NCI-H748 (cell line): ENCODE data around the gene BRAT1.
"Not testable (repeated sequence)": the region's sequence is repeated elsewhere in the genome, so short reads cannot be mapped to it uniquely, and the experiment has no call there.

Experiments used
- DNase-seq: peaks from one replicate; lab custom pipeline; 2025; ENCODE audit not compliant: unreplicated experiment; lab: John Stamatoyannopoulos, UW

Gene BRAT1

DNA sequence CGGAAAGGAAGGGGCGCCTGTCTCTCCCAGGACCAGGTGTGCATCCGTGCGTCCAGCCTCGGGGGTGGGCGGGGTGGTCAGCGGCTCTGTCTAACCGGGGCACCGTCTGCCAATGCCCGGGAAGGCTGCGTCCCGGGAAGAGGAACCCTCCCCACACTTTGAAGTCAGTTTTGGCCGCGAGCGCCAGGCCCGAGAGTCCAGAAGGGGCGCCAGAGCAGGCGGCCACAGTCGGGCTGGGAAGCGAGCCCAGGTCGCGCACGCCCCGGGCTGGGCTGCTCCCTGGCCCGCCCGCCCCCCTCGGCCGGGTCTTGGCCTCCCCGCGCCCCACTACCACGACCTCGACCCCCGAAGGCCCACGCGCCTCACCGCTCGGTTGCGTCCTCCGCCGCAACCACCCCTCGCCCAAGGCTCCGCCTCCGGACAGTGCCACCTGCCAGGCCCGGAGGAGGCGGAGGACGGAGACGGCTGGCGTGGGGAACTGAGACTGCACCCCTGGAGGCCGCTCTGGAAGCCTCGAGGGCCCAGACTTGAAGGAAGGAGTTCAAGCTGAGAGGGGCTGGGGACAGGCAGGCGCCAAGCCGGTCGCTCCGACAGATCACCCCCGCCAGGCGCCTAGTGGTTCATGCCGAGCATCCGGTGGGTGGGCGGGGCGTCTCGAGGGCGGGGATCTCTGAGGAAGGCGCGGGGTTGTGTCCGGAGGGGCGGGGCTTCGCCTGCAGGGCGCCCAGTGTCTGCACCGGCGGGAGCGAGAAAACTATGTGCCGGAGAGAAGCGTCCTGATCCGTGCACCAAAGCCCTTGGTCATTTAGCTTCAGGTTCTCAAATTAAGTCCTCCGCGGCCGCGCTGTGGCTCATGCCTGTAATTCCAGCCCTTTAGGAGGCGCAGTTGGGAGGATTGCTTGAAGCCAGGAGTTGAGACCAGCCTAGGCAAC is at the start of gene BRAT1:
BRAT1 (minus strand) TSS at position 404 of the 932 bp plus-strand sequence. CDS start 1,093 bp downstream, outside the sequence.
- DNase-seq: peak; percentile 97

- no peak for DNase-seq
Observed at GRCh38 chr7:2604608-2605174, 49.4 kb upstream of the BRAT1 start.

GRCh38 chr7:2603044-2603965 is 48.0 kb upstream of the BRAT1 start:
- no peak for DNase-seq

DNA sequence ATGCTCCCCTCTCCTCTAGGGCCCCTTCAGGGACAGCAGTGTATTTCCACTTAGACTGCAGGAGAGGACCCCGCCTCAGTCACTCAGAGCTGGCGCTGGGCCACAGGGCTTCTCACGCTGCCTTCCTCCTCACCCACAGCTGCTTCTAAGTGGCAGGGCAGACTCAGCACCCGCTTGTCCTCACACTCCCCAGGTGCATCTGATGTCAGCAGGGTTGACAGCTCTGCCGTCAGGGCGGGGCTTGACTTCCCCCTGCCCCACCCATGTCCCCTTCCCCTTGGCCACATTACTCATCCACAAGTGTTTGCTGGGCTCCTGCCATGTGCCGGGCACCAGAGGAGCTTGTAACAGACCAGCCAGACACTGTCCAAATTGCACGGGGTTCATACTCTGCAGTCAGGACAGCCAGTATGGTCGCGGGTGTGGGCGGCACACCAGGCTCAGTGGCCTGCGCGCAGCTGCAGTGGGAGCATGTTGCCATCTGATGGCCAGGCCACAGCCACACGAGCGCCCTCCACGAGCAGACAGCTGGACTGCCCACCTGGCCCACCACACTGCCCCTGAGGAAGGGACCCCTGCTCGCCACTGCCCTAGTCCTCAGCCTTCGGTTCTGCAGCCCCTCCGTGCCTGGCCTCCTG is 47.2 kb upstream of the BRAT1 start:
- no peak for DNase-seq

GRCh38 chr7:2601907-2602306 is 46.6 kb upstream of the BRAT1 start:
- DNase-seq: no peak

DNA sequence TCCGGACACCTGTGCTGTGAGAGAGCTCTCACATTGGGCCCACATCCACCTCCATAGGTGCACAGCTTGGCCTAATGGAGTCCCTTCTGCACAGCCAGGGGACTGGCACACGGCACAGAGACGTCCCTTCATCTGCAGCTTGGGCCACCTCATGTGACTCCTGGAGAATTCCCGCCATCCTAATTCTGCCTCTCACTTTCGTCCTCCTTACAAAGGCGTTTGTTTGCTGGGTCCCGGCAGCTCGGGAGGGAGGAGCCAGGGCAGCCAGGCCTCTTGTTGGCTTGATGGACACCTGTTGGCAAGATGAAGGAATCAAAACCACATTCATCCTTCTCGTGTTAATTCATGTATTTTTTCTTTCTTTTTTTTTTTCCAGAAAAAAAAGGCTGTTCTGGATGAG is 45.7 kb upstream of the BRAT1 start:
- DNase-seq: no peak

DNA sequence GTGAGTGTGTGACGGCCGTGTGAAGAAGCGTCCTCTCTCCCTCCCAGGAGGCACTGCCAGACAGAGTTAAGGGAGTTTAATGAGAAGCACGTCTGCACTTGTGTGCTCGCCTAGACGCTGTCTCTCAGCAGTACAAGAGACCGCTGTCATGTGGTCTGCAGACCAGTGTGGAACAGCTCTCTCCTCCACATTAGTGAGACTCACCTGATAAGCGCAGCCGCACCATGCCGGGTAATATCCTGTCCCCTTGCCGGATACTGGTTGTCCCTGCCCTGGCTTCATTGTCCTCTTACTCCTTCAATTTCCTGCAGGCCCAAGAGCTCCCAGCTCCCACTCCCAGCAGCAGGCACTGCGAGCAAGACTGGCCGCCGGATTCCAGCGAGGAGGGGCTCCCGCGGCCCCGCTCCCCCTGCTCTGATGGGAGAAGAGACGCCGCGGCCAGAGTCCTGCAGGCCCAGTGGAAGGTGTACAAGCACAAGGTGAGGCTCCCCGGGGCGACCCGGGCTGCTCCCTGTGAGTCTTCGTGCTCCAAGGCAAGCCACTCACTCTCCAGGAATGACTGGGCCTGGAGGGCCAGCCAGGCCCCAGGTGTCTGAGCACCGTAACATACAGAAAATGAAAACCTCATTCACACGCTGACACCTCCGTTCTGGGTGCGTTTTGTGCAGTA is 43.0 kb upstream of the BRAT1 start:
- no peak for DNase-seq

DNA sequence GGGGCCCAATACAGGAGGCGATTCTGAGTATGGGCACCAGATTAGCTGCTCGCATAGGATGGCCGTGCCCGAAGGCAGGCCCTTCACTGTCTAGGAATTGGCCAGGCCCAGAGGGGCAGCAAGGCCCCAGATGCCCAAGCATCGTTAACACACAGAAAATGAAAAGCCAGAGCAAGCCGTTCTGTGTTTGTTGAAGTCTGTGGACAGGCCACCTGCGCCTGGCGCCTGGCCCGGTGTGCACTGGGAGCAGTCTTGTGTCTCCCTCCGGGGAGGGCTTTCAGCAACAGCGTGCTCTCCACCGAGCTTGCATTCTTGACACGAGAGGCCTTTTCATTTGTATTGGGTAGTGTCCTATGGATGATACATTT is 41.9 kb upstream of the BRAT1 start:
- no peak for DNase-seq

DNA sequence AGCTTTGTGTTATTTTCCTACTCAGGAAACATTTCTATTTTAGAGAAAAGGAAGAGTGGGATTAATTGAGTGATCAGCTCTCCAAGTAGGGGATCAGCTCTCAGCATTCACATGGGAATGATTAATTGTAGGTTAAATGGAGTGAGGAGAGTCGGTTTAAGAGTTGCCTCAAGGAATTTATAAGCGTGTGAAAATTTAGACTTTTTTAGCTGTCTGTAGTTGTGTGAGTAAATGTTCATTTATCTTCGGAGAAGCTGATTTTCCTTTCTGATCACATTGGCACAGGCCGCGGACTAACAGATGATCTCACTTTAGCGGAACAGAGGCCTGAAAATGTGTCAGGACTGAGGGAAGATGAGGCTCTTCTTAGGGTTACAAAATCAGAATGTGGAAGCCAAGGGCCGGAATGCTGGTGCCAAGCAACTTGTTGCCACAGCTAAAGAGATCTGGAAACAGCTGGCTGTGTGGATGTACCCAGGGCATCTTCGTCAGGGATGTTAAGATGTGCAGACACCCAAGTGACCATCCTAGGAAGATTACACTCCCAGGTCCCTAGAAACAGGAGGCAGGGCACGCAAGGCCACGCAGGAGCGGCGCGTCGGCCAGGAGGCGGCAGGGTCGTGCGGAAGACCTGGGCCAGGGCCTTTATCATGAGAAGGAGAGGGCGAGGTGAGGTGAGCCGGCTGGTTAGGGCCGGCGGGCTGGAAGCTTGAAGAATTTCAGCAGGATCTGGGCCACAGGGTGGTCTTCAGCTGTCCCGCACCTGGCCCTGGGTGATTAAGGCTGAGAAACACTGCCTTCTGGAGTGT is 41.3 kb upstream of the BRAT1 start:
- no peak for DNase-seq

DNA sequence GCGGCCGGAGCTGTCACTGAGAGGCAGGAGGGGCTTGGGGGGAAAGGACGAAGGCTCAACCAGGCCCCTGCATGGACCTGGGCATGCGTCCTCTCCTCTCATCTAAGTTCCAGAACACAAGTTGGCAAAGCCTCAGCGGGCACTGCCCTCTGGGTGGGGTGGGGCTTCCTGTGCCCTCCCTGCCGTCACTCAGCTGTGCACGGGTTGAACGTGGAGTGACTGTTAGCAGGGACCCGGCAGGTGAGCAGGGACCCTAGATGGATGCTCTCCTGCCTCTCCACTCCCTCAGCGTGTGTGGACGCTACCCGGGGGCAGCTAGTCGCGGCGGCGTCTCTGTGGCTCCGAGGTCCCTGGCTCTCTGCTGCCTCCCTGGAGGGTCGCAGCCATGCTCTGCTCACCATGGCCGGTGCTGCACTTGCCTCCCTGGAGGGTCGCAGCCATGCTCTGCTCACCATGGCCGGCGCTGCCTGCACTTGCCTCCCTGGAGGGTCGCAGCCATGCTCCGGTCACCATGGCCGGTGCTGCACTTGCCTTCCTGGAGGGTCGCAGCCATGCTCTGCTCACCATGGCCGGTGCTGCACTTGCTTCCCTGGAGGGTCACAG is 40.0 kb upstream of the BRAT1 start:
- DNase-seq: no peak

- no peak for DNase-seq
Observed at GRCh38 chr7:2594599-2594998, 39.3 kb upstream of the BRAT1 start.

GRCh38 chr7:2593036-2593727 is 37.9 kb upstream of the BRAT1 start:
- no peak for DNase-seq

- no peak for DNase-seq
Observed at GRCh38 chr7:2592375-2592865, 37.1 kb upstream of the BRAT1 start.

- DNase-seq: not testable (repeated sequence)
Observed at GRCh38 chr7:2589941-2590340, 34.6 kb upstream of the BRAT1 start.

DNA sequence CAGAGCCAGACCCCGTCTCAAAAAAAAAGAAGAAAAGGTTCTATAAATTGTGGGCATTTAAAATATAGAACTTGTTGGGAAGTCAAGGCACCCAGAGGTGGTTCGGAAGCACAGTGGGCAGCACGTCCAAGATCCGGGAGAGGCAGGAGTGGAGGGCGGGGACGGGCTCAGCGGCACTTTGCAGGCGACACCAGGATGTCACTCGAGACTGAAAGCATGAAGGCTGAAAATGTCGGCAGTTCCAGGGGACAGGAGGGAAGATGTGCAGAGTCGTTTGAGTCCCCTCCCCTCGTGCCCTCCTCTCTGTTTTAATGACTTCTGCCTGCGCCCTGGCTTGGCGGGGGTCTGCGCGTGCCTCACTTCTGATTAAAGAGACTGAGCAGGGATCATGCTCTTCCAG is 34.0 kb upstream of the BRAT1 start:
- DNase-seq: no peak

DNA sequence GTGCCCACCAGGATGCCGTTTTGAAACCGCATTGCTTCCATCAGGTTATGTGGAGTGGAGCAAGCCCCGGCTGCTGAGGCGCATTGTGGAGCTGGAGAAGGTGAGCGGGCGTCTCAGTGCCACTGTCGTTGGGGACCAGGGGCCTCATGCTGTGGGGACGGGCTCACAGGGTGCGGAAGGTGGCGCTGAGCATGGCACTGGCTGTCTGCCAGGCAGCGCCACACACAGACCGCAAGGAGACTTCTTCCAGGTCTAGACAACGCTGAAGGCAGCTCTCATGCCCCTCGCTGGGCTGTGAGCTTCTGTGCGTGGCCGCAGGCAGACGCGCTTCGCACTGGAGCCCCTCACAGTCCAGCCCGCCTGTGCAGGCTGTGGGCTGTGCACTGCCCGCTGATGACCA is 32.5 kb upstream of the BRAT1 start:
- DNase-seq: no peak

DNA sequence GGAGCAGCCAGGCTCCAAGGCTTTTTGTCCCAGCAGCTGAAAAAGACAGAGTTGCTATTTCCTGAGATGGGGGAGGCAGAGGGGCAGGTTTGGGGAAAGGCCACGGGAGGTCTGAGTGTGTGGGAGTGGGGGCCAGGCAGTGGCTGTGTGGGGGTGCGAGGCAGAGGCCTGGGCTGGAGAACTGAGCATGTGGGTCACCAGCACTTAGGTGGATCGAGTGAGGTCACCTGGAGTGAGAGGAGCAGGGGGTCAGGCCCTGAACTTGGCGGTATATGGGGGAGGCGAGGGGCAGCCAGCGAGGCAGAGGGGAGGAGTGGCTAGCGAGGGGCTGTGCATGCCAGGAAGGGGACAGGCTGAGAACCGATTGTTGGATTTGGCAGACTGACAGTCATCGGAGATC is 31.8 kb upstream of the BRAT1 start:
- DNase-seq: no peak

DNA sequence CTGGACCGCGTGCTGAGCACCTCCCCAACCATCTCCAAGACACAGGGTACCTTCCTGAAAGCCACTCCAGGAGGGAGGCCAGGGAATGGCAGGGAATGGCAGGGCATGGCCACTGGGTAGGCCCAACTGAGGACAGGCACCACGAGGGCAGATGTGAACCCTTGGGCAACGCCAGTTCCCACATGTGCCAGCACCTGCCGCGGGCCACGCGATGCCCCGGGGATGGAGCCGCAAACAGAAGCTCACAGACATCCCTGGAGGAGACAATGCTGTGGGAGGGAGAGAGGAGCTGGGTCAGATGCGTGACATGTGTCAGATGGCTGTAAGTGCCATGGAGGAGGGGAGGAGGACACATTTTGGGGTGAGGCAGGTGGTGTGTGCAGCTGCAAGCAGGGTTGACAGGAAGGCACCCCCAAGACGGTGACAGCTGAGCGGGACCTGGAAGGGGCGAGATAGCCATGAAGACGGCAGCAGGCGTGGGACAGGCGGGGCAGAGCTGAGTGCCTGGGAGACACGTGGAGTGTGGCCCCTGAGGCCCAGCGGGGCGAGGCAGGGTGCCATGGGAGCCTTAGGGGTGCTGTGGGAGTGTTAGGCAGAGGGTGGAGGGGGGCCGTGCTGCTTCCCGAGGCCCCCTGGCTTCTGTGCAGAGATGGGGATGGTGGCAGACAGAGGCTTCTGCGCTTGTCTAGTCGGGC is 31.1 kb upstream of the BRAT1 start:
- no peak for DNase-seq
